Esophagus squamous epithelium (tissue), 5 donors: ENCODE data around the gene RBKS. TPM values are rescaled to one million over a fixed set of nuclear protein-coding genes. Genes with fewer than 3 reads are reported as not detected.

Source experiments
- DNase-seq: peaks from one replicate; lab custom pipeline; 2025; lab: John Stamatoyannopoulos, UW
- H3K27ac ChIP-seq, 4 donors: fragments of 200-600 bp; sonication (generic); one replicate each; pipeline ENCODE4 v1.5.1; 2016 to 2019; ENCODE audit warnings: mild to moderate bottlenecking in 1 of 4
- H3K27me3 ChIP-seq, 4 donors: fragments of 200-600 bp; sonication (generic); 1 replicate in 3 of 4; 2 replicates in 1 of 4; pipeline versions ENCODE4 v1.5.1 to v1.6.0; 2017 to 2021; ENCODE audit warnings: antibody characterized with exemption in 1 of 4
- H3K36me3 ChIP-seq, 3 donors: fragments of 200-600 bp; sonication (generic); one replicate each; pipeline ENCODE4 v1.5.1; 2016 to 2019
- H3K4me1 ChIP-seq, 3 donors: fragments of 200-600 bp; sonication (generic); one replicate each; pipeline ENCODE4 v1.5.1; 2017 to 2019
- H3K4me3 ChIP-seq, 4 donors: fragments of 200-600 bp; sonication (generic); 1 replicate in 3 of 4; 2 replicates in 1 of 4; pipeline ENCODE4 v1.5.1; 2016 to 2019; ENCODE audit warnings: mild to moderate bottlenecking in 2 of 4, moderate library complexity in 1 of 4
- H3K9me3 ChIP-seq, 3 donors: fragments of 200-600 bp; sonication (generic); one replicate each; pipeline ENCODE4 v1.5.1; 2016 to 2019
- CTCF ChIP-seq, 6 experiments: fragments of 450-650 bp in 4 of 6; fragments of 200-600 bp in 2 of 6; sonication (generic) in 2 of 6; IDR thresholded peaks; one replicate each; pipeline ENCODE4 v1.5.1; 2016 to 2019; ENCODE audit warnings: antibody characterized with exemption in 6 of 6, mild to moderate bottlenecking in 4 of 6, moderate library complexity in 4 of 6
- POLR2A ChIP-seq, 4 donors: fragments of 450-650 bp; IDR thresholded peaks; one replicate each; pipeline ENCODE4 v1.6.1; 2017; ENCODE audit warnings: antibody characterized with exemption in 4 of 4, mild to moderate bottlenecking in 4 of 4, moderate library complexity in 3 of 4
- WGBS, 2 donors: methylation state at CpG; one replicate each; pipeline ENCODE4 v1.1.5; 2018; 5-methylcytosine and 5-hydroxymethylcytosine counted together
- intact Hi-C: fragments of 100-400 bp; cut with DNase I; formaldehyde crosslinking; loops from one replicate; pipeline ENCODE4 v1.15.0; 2022
- total RNA-seq, 4 donors: library from RNA; depleted of rRNA; stranded (reverse); fragments of >200 nt; gene quantifications; one replicate each; pipeline ENCODE4 v1.1.0, GENCODE V29; 2016
- donor health status: DM: yes; HTN: yes; CAD: no.

Gene RBKS
- total RNA-seq, 4 donors from 2014 or later, result 1.4 to 5.2 (median 1.6) TPM

- TF ChIP-seq POLR2A (IDR thresholded peaks at IDR 0.05) (no peak), CTCF (IDR thresholded peaks at IDR 0.05) (no peak)
- intact Hi-C loops, result no loop called here
- WGBS, 2 donors, result 57 to 78% methylated on average over 5 of the region's 5 CpGs
Observed at GRCh38 chr2:27806311-27807059, 83.7 kb downstream of the RBKS start.

DNA sequence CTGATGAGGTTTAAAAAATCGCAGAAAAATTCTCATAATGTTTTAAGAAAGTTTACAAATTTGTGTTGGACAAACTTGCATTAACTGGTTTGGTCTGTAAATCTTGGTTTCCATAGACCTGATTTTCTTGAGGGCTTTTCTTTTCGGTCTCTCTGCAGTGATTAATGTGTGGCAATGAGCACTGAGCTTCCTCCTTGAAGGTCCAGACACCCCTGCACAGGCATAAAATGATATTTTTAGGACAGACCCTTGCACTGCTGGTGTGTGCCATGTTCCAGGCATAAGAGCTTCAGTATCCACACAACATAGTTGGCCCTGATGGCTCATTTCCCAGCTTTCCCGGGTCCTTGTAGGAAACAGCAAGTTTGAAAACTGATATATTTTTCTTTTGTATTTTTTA is 85.0 kb downstream of the RBKS start:
- H3K4me1 ChIP-seq, result peaks cover 4 to 24% (median 5%) of the 10 kb centered on the region in 3 donors
- H3K36me3 ChIP-seq, result no peaks in the 10 kb centered on the region
- intact Hi-C loops, result no loop called here
- H3K27me3 ChIP-seq, result no peaks in the 10 kb centered on the region
- no peak for TF ChIP-seq POLR2A (IDR thresholded peaks at IDR 0.05)
- WGBS, 2 donors, result 72 to 82% methylated on average over 3 of the region's 3 CpGs
- no peaks in the 10 kb centered on the region for H3K9me3 ChIP-seq
- no peak overlapping the region for H3K27ac ChIP-seq
- DNase-seq, result no peak
- H3K4me3 ChIP-seq, result no peak overlapping the region

More at GRCh38 chr2:27806311-27807059, 83.7 kb downstream of the RBKS start:
- Histone ChIP-seq H3K27ac (no peak overlapping the region), H3K9me3 (no peaks in the 10 kb centered on the region), H3K36me3 (no peaks in the 10 kb centered on the region), H3K27me3 (no peaks in the 10 kb centered on the region), H3K4me3 (no peak overlapping the region), H3K4me1 (peaks cover 4 to 26% (median 7%) of the 10 kb centered on the region in 3 donors)
- no peak for DNase-seq

- intact Hi-C loops, result no loop called here
Observed at GRCh38 chr2:27804146-27804545, 86.0 kb downstream of the RBKS start.

GRCh38 chr2:27803046-27803445 is 87.1 kb downstream of the RBKS start:
- Histone ChIP-seq H3K4me1 (peaks cover 0 to 22% (median 4%) of the 10 kb centered on the region in 3 donors), H3K36me3 (no peaks in the 10 kb centered on the region), H3K27me3 (no peaks in the 10 kb centered on the region), H3K9me3 (no peaks in the 10 kb centered on the region), H3K4me3 (no peak overlapping the region), H3K27ac (no peak overlapping the region)
- no peak for DNase-seq
- 77 to 100% methylated on average over 2 of the region's 2 CpGs for WGBS, 2 donors
- TF ChIP-seq POLR2A (IDR thresholded peaks at IDR 0.05) (no peak), CTCF (IDR thresholded peaks at IDR 0.05) (no peak)
- intact Hi-C loops, result no loop called here

More at GRCh38 chr2:27804146-27804545, 86.0 kb downstream of the RBKS start:
- Histone ChIP-seq H3K27ac (no peak overlapping the region), H3K4me1 (peaks cover 0 to 20% (median 4%) of the 10 kb centered on the region in 3 donors), H3K27me3 (no peaks in the 10 kb centered on the region), H3K36me3 (no peaks in the 10 kb centered on the region), H3K4me3 (no peak overlapping the region), H3K9me3 (no peaks in the 10 kb centered on the region)
- no peak for DNase-seq
- no peak for TF ChIP-seq CTCF (IDR thresholded peaks at IDR 0.05)
- TF ChIP-seq POLR2A (IDR thresholded peaks at IDR 0.05), result no peak

- WGBS, 2 donors, result 94 to 95% methylated on average over 6 of the region's 6 CpGs
- no peaks in the 10 kb centered on the region for H3K27me3 ChIP-seq
- H3K27ac ChIP-seq, result no peak overlapping the region
- H3K9me3 ChIP-seq, result no peaks in the 10 kb centered on the region
- no peak for DNase-seq
- peaks cover 0 to 22% (median 4%) of the 10 kb centered on the region in 3 donors for H3K4me1 ChIP-seq
- no peaks in the 10 kb centered on the region for H3K36me3 ChIP-seq
- TF ChIP-seq POLR2A (IDR thresholded peaks at IDR 0.05) (no peak), CTCF (IDR thresholded peaks at IDR 0.05) (no peak)
- no peak overlapping the region for H3K4me3 ChIP-seq
- intact Hi-C loops, result no loop called here
Observed at GRCh38 chr2:27802547-27802946, 87.6 kb downstream of the RBKS start.
